Suprapubic skin (tissue), 3 donors: ENCODE results near the gene SYNM.

Experiments
- POLR2A ChIP-seq, 2 donors: fragments of 450-650 bp; IDR thresholded peaks; one replicate each; pipeline ENCODE4 v1.6.1; 2017; ENCODE audit warnings: antibody characterized with exemption in 2 of 2, mild to moderate bottlenecking in 2 of 2, moderate library complexity in 2 of 2
- TF ChIP-seq, protein P1 (sequence below), 2 donors: fragments of 200-600 bp in 1 of 2; fragments of 450-650 bp in 1 of 2; sonication (generic) in 1 of 2; IDR thresholded peaks; one replicate each; pipeline ENCODE4 v1.5.1; 2016 to 2019; ENCODE audit warnings: antibody characterized with exemption in 2 of 2, mild to moderate bottlenecking in 1 of 2, moderate library complexity in 1 of 2

DNA sequence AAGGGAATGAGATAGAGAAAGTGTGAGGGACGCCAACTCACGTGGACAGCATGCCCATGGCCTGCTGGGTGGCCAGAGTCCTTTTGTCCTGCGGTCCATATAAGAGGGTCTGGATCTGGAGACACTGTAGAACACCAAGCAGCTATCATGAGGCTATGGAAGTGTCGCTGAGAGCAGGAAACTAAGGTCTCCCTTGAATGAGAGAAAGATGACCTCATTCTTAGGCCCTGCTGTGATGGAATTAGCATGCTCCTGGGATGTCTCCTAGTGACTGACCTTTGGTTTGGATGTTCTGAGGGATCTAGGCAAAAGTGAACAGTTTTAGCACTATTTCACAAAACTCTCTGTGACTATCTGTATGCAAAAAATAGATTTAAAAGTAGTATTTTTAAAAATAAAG is 34.4 kb downstream of the SYNM start:
- TF ChIP-seq, protein P1, sequence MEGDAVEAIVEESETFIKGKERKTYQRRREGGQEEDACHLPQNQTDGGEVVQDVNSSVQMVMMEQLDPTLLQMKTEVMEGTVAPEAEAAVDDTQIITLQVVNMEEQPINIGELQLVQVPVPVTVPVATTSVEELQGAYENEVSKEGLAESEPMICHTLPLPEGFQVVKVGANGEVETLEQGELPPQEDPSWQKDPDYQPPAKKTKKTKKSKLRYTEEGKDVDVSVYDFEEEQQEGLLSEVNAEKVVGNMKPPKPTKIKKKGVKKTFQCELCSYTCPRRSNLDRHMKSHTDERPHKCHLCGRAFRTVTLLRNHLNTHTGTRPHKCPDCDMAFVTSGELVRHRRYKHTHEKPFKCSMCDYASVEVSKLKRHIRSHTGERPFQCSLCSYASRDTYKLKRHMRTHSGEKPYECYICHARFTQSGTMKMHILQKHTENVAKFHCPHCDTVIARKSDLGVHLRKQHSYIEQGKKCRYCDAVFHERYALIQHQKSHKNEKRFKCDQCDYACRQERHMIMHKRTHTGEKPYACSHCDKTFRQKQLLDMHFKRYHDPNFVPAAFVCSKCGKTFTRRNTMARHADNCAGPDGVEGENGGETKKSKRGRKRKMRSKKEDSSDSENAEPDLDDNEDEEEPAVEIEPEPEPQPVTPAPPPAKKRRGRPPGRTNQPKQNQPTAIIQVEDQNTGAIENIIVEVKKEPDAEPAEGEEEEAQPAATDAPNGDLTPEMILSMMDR (IDR thresholded peaks at IDR 0.05) = no peak
- no peak for TF ChIP-seq POLR2A (IDR thresholded peaks at IDR 0.05)
